ENCODE results near the gene LPP.

DNA sequence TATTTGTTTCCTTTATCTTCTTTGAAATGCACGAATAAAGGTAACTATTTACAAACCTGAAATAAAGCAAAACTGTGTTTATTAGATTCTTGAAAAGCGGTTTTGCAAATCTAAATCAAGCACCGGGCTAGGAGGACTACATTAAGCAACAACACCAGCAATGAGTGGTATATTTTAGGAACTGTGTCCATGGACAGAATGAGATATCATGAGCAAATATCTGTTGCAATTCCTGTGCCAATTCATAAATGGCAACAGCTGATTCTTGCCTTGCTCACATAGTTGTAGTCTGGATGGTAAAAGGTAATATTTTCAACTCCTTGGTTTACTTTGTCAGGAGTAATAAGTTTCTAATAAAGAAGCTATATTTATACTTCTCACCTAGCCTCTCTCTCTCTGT lies 403.3 kb downstream of the LPP start:
- TF ChIP-seq, protein P1, sequence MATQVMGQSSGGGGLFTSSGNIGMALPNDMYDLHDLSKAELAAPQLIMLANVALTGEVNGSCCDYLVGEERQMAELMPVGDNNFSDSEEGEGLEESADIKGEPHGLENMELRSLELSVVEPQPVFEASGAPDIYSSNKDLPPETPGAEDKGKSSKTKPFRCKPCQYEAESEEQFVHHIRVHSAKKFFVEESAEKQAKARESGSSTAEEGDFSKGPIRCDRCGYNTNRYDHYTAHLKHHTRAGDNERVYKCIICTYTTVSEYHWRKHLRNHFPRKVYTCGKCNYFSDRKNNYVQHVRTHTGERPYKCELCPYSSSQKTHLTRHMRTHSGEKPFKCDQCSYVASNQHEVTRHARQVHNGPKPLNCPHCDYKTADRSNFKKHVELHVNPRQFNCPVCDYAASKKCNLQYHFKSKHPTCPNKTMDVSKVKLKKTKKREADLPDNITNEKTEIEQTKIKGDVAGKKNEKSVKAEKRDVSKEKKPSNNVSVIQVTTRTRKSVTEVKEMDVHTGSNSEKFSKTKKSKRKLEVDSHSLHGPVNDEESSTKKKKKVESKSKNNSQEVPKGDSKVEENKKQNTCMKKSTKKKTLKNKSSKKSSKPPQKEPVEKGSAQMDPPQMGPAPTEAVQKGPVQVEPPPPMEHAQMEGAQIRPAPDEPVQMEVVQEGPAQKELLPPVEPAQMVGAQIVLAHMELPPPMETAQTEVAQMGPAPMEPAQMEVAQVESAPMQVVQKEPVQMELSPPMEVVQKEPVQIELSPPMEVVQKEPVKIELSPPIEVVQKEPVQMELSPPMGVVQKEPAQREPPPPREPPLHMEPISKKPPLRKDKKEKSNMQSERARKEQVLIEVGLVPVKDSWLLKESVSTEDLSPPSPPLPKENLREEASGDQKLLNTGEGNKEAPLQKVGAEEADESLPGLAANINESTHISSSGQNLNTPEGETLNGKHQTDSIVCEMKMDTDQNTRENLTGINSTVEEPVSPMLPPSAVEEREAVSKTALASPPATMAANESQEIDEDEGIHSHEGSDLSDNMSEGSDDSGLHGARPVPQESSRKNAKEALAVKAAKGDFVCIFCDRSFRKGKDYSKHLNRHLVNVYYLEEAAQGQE (IDR thresholded peaks at IDR 0.05; ENCODE audit: insufficient replicate concordance, low read depth), result no peak
- no peak for TF ChIP-seq CTCF (IDR thresholded peaks at IDR 0.05; ENCODE audit: insufficient read depth, low read length)
- TF ChIP-seq POLR2AphosphoS5 (IDR thresholded peaks at IDR 0.05; ENCODE audit: low read depth), result no peak
- no peak for TF ChIP-seq SPI1 (IDR thresholded peaks at IDR 0.05; ENCODE audit: borderline replicate concordance, low read depth)
